HG02610 (cell line): ENCODE data around the gene LKAAEAR1.

ENCODE experiments used
- ATAC-seq: cut with Tn5 transposase; IDR thresholded peaks from one replicate; pipeline ENCODE4 v1.9.1; 2021; ENCODE audit warnings: mild to moderate bottlenecking, moderate library complexity; ENCODE audit not compliant: unreplicated experiment

Gene LKAAEAR1

DNA sequence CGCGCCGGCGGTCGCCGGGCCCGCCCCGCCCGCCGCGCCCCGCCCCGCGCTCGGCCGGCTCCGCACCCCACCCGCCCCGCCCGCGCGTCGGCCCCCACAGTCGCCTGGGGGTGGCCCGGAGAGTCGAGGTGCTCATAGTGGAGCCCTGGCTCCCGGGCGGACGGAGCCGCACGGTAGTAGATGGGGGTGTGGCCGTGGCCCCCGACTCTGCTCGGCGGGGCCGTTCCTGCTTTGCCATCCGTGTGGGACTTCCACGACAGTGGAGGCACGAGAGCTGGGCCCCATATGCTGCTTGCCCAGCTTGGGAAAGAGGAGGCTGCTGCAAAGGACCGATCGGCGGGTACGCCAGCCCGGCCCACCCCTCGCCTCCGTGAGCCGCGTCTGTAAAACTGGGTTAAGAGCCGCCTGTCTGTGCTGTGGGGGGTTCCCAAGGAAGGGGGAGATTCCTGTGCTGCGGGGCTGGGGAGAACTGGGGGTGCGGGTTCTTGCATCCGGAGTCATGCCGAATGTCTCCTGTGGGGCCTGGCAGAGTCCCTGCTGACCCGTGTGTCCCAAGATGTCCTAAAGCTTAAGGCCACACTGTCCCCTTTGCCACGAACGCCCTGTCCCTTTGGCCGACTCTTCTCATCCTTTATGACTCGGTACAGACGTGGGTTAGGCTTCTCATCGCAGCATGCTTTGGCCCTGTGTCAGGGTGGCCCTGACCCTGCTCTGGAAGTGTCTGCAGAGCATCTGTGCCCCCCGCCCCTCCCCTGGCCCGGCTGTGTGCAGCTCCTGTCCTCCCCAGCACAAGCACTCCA, 4.0 kb downstream of the LKAAEAR1 start, which contains the start of gene OPRL1:
Gene OPRL1, plus strand, starts transcription at position 70 of the 800 bp plus-strand sequence. CDS start 12,639 bp downstream, outside the sequence.
- ATAC-seq = no peak

DNA sequence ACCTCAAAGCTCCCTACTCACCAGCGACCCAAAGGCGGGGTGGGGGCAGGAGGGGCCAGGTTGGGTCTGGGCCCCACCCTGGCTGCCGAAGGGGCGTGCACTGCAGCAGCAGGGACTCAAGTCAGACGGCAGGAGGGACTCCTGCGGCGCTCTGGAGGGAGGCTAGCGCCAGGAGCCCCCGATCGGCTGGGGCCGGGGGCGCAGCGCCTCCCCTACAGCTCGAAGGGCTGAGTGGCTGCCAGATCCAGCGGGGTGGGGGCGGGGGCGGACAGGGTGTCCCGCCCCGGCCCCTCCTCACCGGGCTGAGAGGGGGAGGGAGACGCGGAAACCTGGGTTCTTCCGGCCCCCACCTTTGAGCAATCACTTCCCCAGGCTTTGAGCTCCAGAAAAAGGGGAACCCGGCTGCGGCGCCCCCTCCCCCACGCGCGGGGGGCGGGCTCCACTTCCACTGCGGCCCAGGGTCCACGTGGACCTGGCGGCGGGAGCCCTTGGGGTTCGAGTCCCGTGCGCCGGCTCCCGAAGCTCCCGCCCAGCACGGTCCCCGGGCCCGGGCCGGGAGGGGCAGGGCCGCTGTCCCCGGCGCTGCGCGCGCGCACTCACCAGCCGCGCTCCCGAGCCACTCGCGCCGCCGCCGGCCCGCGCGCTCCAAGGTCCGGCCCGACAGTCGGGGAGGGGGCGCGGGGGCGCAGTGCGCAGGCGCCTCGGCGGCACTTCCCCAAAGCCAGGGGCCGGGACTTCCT, 4.8 kb downstream of the LKAAEAR1 start, which contains the start of gene RGS19:
Gene RGS19, minus strand, starts transcription at position 246 of the 740 bp plus-strand sequence. CDS start 2,632 bp downstream, outside the sequence.
- ATAC-seq = peak; percentile 32

DNA sequence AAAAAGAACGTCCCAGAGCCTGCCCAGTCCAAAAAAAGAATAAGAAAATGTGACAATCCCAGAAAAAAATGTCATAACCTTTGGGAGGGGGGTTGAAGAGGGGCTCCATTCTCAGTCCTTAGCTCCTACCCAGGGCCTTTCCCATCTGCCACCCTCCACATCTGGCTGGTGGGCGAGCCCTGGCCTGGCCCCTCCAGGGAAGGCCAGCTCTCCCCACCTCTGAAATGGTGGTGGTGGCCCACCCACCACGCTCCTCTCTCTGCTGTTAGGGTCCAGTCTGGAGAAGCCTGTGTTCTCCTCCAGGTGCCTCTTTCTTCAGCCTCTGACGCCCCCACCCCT, 5.3 kb downstream of the LKAAEAR1 start:
- ATAC-seq = no peak

DNA sequence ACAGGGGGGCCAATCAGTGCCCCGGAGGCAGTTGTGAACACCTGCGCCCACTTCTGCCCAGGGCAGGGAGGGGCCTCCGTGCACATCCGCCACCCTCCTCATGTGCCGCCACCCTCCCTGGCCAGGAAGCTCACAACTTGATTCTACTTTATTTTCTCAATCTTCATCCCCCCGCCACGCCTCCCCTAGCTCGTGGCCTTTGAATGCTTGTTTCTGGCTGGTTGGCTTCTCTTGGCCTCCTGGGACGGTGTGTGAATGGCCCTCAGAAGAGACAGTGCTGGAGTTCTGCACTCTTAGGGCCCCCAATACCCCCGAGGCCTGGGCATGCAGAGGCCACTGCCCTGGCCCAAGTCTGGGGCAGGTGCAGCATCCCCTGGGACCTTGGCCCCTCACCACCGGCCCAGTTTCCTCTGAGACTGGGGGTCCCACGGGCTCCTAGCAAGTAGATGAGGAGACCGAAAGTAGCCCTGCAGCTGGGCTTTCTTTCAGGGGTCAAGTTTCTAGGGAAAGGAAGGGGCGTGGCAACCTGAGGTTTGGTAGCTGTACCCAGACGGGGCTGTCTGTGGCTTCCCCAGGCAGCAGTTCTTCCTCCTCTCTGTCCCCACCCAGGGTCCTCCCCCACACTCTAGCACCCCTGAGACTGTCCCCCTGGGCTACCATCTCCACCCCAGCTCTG, 6.2 kb downstream of the LKAAEAR1 start:
- ATAC-seq = no peak

DNA sequence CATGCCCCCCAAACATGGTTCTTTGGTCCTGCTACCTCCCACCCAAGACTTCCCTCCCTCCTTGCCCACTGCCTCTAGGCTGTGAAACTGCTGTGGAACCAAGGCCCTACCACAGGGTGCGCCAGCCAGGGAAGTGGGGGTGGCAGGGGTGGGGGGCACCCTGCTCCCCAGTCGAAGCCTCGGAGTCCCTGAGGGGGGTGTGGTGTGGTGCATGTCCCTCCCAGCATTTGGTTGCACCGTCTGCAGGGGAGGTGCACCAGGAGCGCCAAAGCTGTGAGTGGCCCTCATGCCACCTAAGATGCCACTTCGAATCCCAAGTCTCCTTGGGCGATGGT, 6.7 kb downstream of the LKAAEAR1 start:
- no peak for ATAC-seq

DNA sequence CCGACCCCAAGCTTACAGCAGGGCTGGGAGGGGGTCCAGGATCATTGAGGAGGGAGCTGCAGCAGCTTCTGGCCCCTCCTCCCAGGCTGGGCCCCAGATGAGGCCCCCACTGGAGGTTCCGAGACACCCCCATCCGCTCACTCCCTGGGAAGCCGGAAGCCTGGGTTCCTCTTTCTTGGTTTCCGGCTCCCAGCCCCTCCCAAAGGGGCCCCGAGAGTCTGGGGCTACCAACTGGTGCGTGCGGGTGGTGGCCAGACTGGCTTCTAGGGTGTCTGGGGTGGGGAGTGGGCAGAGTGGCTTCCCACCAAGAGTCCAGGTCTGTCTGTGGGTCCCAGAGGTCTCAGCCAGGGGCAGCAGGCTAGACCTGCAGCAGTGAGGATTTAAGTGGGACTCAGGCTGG, 7.1 kb downstream of the LKAAEAR1 start:
- ATAC-seq = peak; percentile 37

DNA sequence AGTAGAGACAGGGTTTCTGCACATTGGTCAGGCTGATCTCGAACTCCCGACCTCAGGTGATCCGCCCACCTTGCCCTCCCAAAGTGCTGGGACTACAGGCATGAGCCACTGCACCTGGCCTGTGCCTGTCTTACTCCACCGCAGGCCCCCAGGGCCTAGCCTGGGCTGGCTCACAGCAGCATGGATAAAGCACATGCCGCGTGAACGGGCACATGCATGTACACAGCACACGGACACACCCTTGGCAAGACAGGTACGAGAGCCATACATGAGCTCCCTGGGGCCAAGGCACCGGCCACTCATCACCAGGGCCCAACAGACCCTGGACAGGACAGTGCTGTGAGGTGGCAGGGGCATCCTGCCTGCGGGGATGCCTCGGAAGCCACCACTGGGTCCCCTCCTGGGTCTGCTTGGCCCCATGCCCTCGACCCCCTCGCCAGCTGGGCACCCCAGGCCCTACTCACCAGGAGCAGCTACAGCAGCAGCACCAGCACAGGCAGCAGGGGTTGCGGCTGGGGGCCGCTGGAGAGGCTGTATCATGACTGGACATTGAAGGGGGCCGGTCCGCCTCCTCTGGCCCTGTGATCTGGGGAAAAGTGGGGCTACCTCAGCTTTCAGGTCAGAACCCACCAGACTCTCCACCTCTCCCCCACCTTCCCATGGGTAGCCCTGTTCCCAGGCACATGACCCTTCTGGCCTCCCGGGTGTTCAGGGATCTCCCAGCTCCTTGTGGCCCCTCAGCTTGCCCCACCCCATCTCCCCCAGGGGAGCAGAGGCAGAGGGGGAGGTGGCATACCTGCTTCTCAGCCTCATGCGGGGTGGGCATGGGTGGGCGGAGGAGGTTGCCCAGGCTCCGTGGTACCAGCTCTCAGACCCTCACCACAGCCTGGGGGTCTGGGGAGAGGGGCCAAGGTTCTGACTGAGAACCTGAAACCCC, 7.9 kb downstream of the LKAAEAR1 start:
- ATAC-seq = no peak

DNA sequence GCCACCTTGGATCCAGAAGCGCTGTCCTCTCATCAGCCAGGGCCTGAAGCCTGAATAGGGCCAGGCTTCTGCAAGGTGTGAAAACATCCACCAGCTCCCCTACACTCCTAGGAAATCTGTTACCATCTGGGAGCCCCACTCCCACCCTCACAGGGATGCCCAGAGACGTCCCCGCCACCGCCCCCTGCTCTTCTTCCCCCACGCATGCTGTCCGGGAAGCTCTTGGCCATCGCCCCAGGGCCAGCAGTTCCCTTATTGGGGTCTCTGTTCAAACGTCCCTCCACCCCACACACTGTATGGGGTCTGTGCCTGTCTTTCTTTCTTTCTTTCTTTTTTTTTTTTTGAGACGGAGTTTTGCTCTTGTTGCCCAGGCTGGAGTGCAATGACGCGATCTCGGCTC, 8.6 kb downstream of the LKAAEAR1 start:
- ATAC-seq = no peak

DNA sequence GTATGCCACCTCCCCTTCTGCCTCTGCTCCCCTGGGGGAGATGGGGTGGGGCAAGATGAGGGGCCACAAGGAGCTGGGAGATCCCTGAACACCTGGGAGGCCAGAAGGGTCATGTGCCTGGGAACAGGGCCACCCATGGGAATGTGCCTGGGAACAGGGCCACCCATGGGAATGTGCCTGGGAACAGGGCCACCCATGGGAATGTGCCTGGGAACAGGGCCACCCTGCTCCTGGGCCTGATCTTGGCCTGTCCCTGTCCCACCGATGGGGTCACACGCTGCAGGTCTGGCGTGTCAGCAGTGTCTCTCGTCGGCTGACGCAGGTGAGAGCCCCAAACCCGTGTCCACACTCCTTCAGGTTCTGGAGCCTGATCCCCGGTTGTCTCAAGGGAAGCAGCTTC, 9.2 kb downstream of the LKAAEAR1 start:
- ATAC-seq = no peak

DNA sequence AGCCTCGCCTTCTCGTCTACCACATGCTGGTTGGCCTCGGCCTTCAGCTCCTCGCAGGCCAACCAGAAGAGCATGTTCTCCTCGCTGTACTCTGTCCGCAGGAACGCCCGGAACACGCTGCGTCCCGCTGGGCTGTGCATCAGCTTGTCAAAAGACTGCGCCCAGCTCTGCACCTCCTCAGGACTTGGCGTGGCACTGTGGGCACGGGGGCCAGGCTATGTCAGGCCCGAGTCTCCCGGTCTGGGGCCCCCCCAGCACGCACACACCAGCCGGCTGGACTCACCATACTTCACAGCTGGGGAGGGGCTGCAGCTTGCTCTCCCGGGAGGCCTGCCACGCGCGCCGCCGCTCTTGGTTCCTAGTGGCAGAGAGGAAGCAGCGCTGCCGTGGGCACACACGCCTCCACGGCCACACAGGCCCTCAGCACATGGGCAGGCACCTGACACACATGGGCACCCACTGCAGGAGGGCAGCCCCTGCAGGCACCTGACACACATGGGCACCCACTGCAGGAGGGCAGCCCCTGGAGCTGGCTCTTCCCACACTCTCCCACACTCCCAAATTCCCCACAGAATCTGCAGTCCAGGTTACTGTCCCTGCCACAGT, 9.9 kb downstream of the LKAAEAR1 start:
- ATAC-seq = no peak

DNA sequence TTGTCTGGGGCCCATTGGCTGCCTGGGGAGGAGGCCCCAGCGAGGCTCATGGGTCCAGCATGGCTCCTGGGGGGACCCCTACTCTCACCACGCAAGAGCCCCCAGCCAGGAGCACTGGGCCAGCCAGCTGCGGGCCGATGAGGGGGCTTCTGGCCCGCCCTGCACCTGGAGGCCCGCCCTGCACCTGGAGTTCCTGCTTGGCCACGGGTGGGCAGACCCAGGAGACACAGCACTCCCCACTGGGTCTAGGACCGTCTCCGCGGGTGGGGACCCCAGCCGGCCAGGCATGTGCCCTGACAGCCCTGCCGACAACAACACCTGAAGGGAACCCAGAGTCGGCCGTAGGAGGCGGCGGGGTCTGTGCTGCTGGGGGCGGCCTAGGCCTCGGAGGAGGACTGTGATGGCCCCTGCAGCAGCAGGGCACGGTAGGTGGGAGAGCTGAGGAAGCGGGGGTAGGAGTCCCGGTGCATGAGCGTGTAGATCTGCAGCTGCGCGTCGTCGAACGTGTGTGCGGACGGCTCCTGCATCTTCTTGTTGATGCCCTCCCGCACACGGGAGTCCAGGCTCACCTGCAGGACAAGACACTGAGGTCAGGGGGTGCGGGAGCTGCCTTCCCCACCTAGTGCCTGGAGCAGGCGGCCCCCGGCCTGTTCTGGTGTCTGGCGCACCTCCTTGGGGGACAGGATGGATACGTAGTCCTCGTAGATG, 10.6 kb downstream of the LKAAEAR1 start:
- ATAC-seq = no peak

DNA sequence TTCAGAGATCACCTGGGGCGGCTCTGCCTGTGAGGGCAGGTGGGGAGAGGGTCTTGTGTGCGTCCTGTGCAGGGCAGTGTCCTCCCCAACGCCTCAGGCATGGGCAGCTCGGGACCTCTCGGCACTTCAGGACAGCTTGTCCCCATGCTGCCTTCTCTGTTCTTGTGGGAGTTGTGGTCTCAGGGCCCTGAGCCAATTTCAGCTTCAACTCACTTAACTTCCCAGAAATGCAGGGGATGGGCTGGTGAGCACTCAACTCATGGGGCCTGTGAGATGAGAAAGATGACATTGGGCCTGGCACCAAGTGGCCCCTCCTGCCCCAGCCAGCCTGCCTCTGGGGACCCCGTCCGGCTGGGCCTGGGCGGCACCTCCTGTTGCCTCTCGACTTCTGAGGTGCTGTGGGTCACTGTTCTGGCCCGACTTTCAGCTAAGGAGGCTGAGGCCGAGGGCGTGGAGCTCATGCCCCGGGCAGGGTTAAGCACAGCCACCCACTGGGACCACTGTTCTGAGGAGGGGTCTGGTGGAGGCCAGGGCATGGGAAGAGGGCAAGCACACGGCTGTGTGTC, 11.6 kb downstream of the LKAAEAR1 start:
- no peak for ATAC-seq

DNA sequence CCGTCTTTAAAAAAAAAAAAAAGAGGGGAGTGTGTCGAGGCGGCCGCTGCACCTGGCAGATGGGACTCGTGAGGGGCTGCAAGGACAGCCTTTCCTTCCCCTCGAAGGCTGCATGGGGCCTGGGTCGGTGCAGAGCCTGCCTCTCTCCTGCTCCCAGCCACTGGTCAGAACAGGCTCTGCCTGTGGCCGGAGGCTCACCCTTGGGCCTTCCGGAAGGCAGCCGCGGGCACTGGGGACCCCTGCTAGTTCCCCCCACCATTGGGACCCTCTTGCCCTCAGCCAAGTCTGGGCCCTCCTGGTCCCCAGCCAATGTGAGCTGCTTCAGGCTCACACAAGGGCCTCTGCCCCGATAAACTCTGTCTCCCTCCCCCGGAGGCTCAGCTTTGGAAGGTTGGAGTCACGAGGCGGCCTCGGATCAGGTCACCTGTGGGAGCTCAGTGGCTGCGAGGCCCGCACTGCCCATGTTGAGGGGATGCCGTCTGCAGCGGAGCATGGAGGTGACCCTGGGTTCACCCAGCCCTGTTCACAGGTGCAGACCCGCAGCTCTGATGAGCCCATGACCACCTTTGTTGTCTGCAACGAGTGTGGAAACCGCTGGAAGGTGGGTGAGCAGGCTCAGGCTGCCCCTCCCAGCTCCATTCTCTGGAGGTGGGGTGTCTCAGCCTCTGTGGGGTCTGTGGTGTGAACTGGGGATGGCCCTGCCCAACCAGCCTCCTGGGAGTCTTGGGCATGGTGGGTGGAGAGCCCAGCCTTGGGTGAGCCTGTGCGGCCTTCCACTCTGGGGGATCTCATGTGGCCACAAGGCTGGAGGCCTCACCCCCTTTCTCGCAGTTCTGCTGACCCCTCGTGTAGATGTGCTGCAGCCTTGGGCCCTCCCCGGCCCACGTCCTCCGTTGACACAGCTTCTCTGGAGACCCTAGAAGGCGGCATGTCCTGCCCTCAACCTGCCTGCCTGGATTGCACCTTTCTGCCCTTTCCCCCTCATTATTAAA, 12.6 kb downstream of the LKAAEAR1 start:
- no peak for ATAC-seq

DNA sequence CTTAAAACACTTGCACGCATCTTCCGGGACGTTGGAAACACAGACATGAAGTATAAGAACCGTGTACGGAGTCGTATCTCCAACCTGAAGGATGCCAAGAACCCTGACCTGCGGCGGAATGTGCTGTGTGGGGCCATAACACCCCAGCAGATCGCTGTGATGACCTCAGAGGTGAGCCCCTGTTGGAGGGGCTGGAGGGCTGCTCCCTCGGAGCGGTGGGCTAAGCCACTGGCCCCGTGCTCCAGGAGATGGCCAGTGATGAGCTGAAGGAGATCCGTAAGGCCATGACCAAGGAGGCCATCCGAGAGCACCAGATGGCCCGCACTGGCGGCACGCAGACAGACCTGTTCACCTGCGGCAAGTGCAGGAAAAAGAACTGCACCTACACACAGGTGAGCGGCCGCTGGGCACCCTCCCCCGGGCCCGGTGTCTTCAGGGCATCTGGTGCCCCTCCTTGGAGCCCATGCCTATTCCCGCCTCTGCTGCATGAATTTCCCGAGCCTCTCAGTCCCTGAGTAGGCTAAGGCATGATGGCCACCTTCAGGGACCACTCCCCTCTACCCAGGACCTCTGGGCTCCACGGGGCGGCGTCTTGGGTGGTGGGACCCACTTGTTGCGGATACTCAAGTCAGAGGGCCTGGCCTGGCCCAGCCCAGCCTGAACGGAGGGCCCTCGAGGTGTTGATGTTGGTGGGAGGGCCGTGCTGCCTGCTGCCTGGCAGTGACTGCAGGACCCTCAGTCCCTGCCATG, 13.8 kb downstream of the LKAAEAR1 start:
- no peak for ATAC-seq

DNA sequence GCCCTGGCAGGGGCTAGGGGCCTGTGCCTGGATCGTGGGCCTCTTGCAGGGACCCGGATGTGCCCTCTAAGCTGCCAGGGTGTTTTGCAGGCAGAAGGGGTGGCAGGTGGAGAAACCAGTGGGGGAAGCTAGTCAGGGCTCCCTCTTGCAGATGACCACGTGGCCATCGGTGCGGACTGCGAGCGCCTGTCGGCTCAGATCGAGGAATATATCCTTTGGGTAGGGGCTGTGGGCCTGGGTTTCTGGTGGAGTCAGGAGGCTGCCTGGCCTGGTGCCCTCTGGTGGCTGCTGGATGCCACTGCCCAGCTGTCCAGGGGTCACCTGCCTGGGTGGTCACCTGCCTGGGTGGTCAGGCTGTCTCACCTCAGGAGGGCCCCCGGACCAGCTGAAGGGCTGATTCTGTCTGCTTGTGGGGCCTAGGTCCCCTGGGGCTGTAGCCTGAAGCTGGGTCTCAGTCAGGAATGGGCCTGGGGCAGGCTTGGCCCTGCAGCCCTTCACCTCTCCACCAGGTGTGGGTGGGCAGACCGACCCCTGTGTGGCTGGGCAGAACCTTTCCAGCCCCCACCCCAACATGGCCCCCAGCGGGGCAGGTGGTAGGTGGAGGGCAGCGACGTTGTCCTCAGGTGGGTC, 14.5 kb downstream of the LKAAEAR1 start:
- ATAC-seq = no peak

DNA sequence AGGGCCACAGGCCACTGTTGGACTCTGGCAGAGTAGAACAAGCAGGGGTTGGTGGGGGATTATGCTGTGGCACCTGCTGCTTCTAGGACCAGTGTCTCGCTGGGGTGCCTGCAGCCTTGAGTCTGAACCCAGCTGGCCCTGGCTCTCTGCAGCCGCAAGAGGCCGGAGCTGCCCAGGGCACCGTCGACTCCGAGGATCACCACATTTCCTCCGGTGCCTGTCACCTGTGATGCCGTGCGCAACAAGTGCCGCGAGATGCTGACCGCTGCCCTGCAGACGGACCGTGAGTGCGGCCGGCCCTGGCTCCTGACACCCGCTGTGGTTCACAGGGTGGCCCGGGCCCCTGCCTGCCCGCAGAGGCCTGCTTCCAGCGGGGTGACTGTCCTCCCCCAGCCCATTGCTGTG, 15.0 kb downstream of the LKAAEAR1 start:
- ATAC-seq = no peak
